K562 (cell line): ENCODE results near the gene IGF1R. TPM values are rescaled to one million over a fixed set of nuclear protein-coding genes. Genes with fewer than 3 reads are reported as not detected.

Experiments used
- ATAC-seq: fragments of 200-7000 bp; cut with Tn5 transposase; 3 replicates; pipeline ENCODE4 v1.9.1; 2020; ENCODE audit warnings: moderate library complexity
- BruUV-seq: library from RNA; stranded (reverse); fragments of 400-500 nt; replicated peaks from 2 replicates; lab custom pipeline; 2021; lab: Mats Ljungman, UMichigan
- CTCF ChIA-PET: fragments of 300-600 bp; formaldehyde crosslinking; extraction: SDS; loops from one replicate; lab custom pipeline; 2021; ENCODE audit warnings: low intra/inter-chr PET ratio; lab: Yijun Ruan, JAX
- POLR2A ChIA-PET: fragments of 300-600, 350-650 bp; sonication (Branson Sonifier 250); formaldehyde crosslinking; extraction: SDS; loops from one replicate; lab custom pipeline; 2021; ENCODE audit warnings: antibody characterized with exemption, inconsistent platforms; lab: Yijun Ruan, JAX
- DNase-seq, 4 experiments: peaks; one replicate each; pipeline versions ENCODE4 v3.0.0 to v3.0.0-alpha.2; 2011 to 2018; ENCODE audit warnings: low spot score in 3 of 4, mixed read lengths in 3 of 4; ENCODE audit errors: extremely low read depth in 1 of 4
- FAIRE-seq: peaks from 2 replicates; lab custom pipeline; 2011; peaks lifted over from hg19 to GRCh38; lab: Jason Lieb, UNC
- H2AFZ ChIP-seq: 2 replicates; pipeline ENCODE4 v1.6.0; 2011; ENCODE audit warnings: low read depth, low read length, control low read depth, inconsistent platforms
- H3K27ac ChIP-seq: fragments of 200-600 bp; 3 replicates; pipeline ENCODE4 v1.8.0; 2011; ENCODE audit warnings: low read depth, mild to moderate bottlenecking, control low read depth, inconsistent platforms, low read length, moderate library complexity, mixed read lengths; ENCODE audit errors: extremely low read depth
- H3K27me3 ChIP-seq, 2 experiments: fragments of 300-600 bp in 1 of 2; 2 replicates in 1 of 2; 3 replicates in 1 of 2; pipeline versions ENCODE4 v1.6.0 to v1.8.0; 2011; ENCODE audit warnings: inconsistent platforms in 2 of 2, low read length in 2 of 2, mild to moderate bottlenecking in 1 of 2, mixed read lengths in 1 of 2, moderate library complexity in 1 of 2; ENCODE audit not compliant: control insufficient read depth in 2 of 2, insufficient read depth in 2 of 2
- H3K36me3 ChIP-seq: fragments of 300-600 bp; 3 replicates; pipeline ENCODE4 v1.8.0; 2011; ENCODE audit warnings: mild to moderate bottlenecking, low read length, inconsistent platforms; ENCODE audit not compliant: control insufficient read depth, insufficient read depth
- H3K4me1 ChIP-seq, 2 experiments: fragments of 200-600 bp in 1 of 2; replicated peaks in 1 of 2; 2 replicates in 1 of 2; 3 replicates in 1 of 2; pipeline versions ENCODE4 v1.5.1 to v1.8.0; 2011; ENCODE audit warnings: inconsistent platforms in 2 of 2, low read length in 2 of 2, mild to moderate bottlenecking in 1 of 2, mixed read lengths in 1 of 2, moderate library complexity in 1 of 2; ENCODE audit not compliant: control insufficient read depth in 2 of 2, insufficient read depth in 2 of 2
- H3K4me2 ChIP-seq: 2 replicates; pipeline ENCODE4 v1.6.1; 2011; ENCODE audit warnings: low read length, control low read depth, inconsistent platforms, mixed read lengths; ENCODE audit not compliant: insufficient read depth
- H3K4me3 ChIP-seq: fragments of 200-600 bp; sonication (generic), shearing (Covaris generic); 2 replicates; pipeline ENCODE4 v1.5.1; 2016; ENCODE audit warnings: control low read depth, inconsistent platforms
- H3K79me2 ChIP-seq: fragments of 200-600 bp; 3 replicates; pipeline ENCODE4 v1.8.0; 2011; ENCODE audit warnings: low read length, inconsistent platforms; ENCODE audit not compliant: control insufficient read depth, insufficient read depth
- H3K9ac ChIP-seq, 2 experiments: 2 replicates each; pipeline versions ENCODE4 v1.6.0 to v1.6.1; 2011; ENCODE audit warnings: low read depth in 2 of 2, low read length in 2 of 2, control low read depth in 1 of 2, inconsistent platforms in 1 of 2, mild to moderate bottlenecking in 1 of 2, mixed read lengths in 1 of 2; ENCODE audit not compliant: insufficient read depth in 1 of 2
- H3K9me1 ChIP-seq: one replicate; pipeline ENCODE4 v1.6.0; 2011; ENCODE audit warnings: inconsistent platforms, mild to moderate bottlenecking, low read length, moderate library complexity; ENCODE audit not compliant: control insufficient read depth, insufficient read depth
- H3K9me3 ChIP-seq: replicated peaks from 2 replicates; pipeline ENCODE4 v1.5.1; 2011; ENCODE audit warnings: low read depth, low read length, inconsistent platforms; ENCODE audit not compliant: control insufficient read depth, insufficient read depth
- H4K20me1 ChIP-seq: replicated peaks from 2 replicates; pipeline ENCODE4 v1.6.1; 2011; ENCODE audit warnings: low read length, inconsistent platforms, mixed read lengths; ENCODE audit not compliant: control insufficient read depth, insufficient read depth
- AFF4 ChIP-seq: sonication (generic); formaldehyde crosslinking; IDR thresholded peaks from 2 replicates; pipeline ENCODE4 v1.8.0; 2023; ENCODE audit warnings: mild to moderate bottlenecking, missing genetic modification reagents
- CBX8 ChIP-seq: fragments of 200-600 bp; sonication (generic); IDR thresholded peaks from 2 replicates; pipeline ENCODE4 v1.6.1; 2012; ENCODE audit warnings: borderline replicate concordance, mixed run types, low read depth, mild to moderate bottlenecking, moderate library complexity, mixed read lengths, low read length, control low read depth, inconsistent platforms; ENCODE audit not compliant: poor library complexity, severe bottlenecking; ENCODE audit errors: extremely low read depth
- ILK ChIP-seq: fragments of 450-650 bp; IDR thresholded peaks from 2 replicates; pipeline ENCODE4 v1.6.1; 2016; ENCODE audit warnings: missing genetic modification characterization, low read depth, mild to moderate bottlenecking, missing compliant biosample characterization, moderate library complexity, borderline replicate concordance
- MTA3 ChIP-seq: fragments of 450-650 bp; formaldehyde crosslinking; IDR thresholded peaks from 2 replicates; pipeline ENCODE4 v1.6.1; 2017; ENCODE audit warnings: mild to moderate bottlenecking, borderline replicate concordance
- TBP ChIP-seq: optimal IDR thresholded peaks from 2 replicates; pipeline ENCODE3; 2011; ENCODE audit warnings: low read depth, low read length, improper control_type of control experiment
- TCF7L2 ChIP-seq: fragments of 150-350 bp; IDR thresholded peaks from 2 replicates; pipeline ENCODE4 v1.6.1; 2016; ENCODE audit warnings: low read depth, mild to moderate bottlenecking, low read length, moderate library complexity
- ZNF717 ChIP-seq: fragments of 250-450 bp; sonication (Bioruptor Pico); IDR thresholded peaks from 2 replicates; pipeline ENCODE4 v1.5.0; 2021
- ZNF75A ChIP-seq: fragments of 450-650 bp; formaldehyde crosslinking; IDR thresholded peaks from 2 replicates; pipeline ENCODE4 v1.4.0; 2020; ENCODE audit warnings: mild to moderate bottlenecking
- WGBS: fragments of 100-300 bp; shearing (Covaris generic); methylation state at CpG from one replicate; pipeline ENCODE4 v1.1.6; 2016; ENCODE audit warnings: low coverage, mixed read lengths; ENCODE audit not compliant: insufficient coverage; ENCODE audit errors: missing lambda C conversion rate; 5-methylcytosine and 5-hydroxymethylcytosine counted together
- in situ Hi-C: fragments of 300-500 bp; cut with MboI; formaldehyde crosslinking; loops from 4 replicates; pipeline ENCODE4 v1.15.0; 2018; ENCODE audit warnings: inconsistent platforms, mixed read lengths
- intact Hi-C: fragments of 100-400 bp; cut with micrococcal nuclease; formaldehyde crosslinking; loops from 2 replicates; pipeline ENCODE4 v1.14.2; 2022
- polyA plus RNA-seq, 8 experiments: library from polyadenylated mRNA; depleted of rRNA in 4 of 8; stranded (reverse) in 5 of 8; unstranded in 3 of 8; fragments of >200 nt; fragmentation: Nextera tagmentation in 2 of 8; fragmentation: Illumina TruSeq in 1 of 8; extraction: Ambion mirVana in 2 of 8; extraction: Trizol in 1 of 8; gene quantifications; 2 replicates each; pipeline versions ENCODE4 v1.2.1 to v1.2.3, GENCODE V29; 2011 to 2014; ENCODE audit warnings: inconsistent platforms in 1 of 8, missing spikeins in 1 of 8
- total RNA-seq, 7 experiments: library from RNA; depleted of rRNA in 6 of 7; stranded (reverse); fragments of >200 nt in 6 of 7; fragmentation: Illumina TruSeq in 2 of 7; extraction: Trizol in 2 of 7; gene quantifications; 2 replicates each; pipeline versions ENCODE4 v1.2.1 to v1.2.3, GENCODE V29; 2011 to 2021; ENCODE audit warnings: low replicate concordance in 1 of 7

The IGF1R gene
- total and polyA plus RNA-seq, 9 of the 15 experiments (the other 6 are each of a cell fraction or from before 2014, with no cell fraction given): 0.35 to 8.0 (median 1.6) TPM

DNA sequence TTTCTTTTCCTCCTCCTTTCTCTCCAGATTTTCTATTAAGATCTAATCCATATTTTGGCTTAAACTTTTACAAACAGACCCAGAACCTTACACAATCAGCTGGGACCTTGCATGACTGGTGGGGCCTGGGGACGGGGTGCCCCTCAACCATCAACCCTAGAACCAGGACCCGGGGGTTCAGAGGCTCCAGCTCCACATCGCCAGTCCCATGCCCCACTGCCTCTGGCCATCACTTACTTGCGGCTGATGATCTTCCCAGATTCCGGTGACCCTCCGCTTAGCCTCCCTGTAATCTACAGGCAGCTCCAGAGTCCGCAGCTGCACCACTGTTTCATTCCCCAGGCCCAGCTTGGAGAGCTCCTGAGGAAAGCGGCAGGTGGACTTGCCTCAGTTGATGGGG lies 322.5 kb downstream of the IGF1R start:
- Histone ChIP-seq H3K4me2 (no peak overlapping the region), H2AFZ (no peak overlapping the region), H3K9ac (no peak overlapping the region), H3K4me3 (no peak overlapping the region), H3K36me3 (no peaks in the 10 kb centered on the region), H3K27me3 (peaks cover 26 to 29% of the 10 kb centered on the region in 2 experiments; a peak in 4 of 5 replicates), H3K79me2 (no peaks in the 10 kb centered on the region), H4K20me1 (0 out of 2 replicates have a peak, but pooled peaks cover 3% of the 10 kb centered on the region), H3K4me1 (peaks cover 0 to 4% of the 10 kb centered on the region in 2 experiments; a peak in 2 of 5 replicates), H3K9me1 (no peaks in the 10 kb centered on the region), H3K27ac (no peak overlapping the region), H3K9me3 (no peaks in the 10 kb centered on the region)
- no TSS peak for BruUV-seq
- ChIA-PET CTCF (no interaction called here), POLR2A (interaction anchor here (1.0 kb wide), 1 partner anchor 26 kb away, joined by 3 read pairs; no protein-coding TSS in a partner anchor)
- in situ Hi-C loops: no loop called here
- intact Hi-C loops: no loop called here
- FAIRE-seq (no peak), DNase-seq (no peak), ATAC-seq (no peak)
- TF ChIP-seq ILK (no peak), TBP (no peak), ZNF75A (CRISPR knock-in tag) (no peak), CBX8 (no peak), TCF7L2 (no peak), MTA3 (no peak), AFF4 (CRISPR knock-in tag) (no peak), ZNF717 (CRISPR knock-in tag) (no peak)
- 5% methylated on average over 7 of the region's 8 CpGs for WGBS
